GM12878 (cell line): ENCODE measurements around the gene TCF12. TPM values are rescaled to one million over a fixed set of nuclear protein-coding genes. Genes with fewer than 3 reads are reported as not detected.

Source experiments
- CBX5 ChIP-seq: sonication (generic); IDR thresholded peaks from 2 replicates; pipeline ENCODE4 v1.6.1; 2016; ENCODE audit warnings: low read depth, moderate library complexity, mild to moderate bottlenecking, inconsistent platforms
- CREM ChIP-seq: IDR thresholded peaks from 2 replicates; pipeline ENCODE4 v1.6.1; 2014; ENCODE audit warnings: antibody characterized with exemption, low read depth
- EP300 ChIP-seq, 2 experiments: fragments of 150-350 bp in 1 of 2; IDR thresholded peaks; 2 replicates each; pipeline ENCODE4 v1.6.1; 2011 to 2012; ENCODE audit warnings: low read depth in 2 of 2, low read length in 2 of 2, borderline replicate concordance in 1 of 2, improper control_type of control experiment in 1 of 2, inconsistent platforms in 1 of 2; ENCODE audit not compliant: control insufficient read depth in 1 of 2
- EZH2 ChIP-seq: IDR thresholded peaks from 2 replicates; pipeline ENCODE4 v1.6.1; 2012; ENCODE audit warnings: low read depth, mild to moderate bottlenecking, control low read depth, inconsistent platforms, low read length, borderline replicate concordance; ENCODE audit not compliant: control insufficient read depth
- IKZF2 ChIP-seq, 2 experiments: fragments of 450-650 bp; IDR thresholded peaks; 2 replicates each; pipeline ENCODE4 v1.6.1; 2017; ENCODE audit warnings: mild to moderate bottlenecking in 2 of 2, moderate library complexity in 2 of 2
- IRF4 ChIP-seq: IDR thresholded peaks from 2 replicates; pipeline ENCODE4 v1.6.1; 2011; ENCODE audit warnings: low read depth, low read length
- JUNB ChIP-seq: IDR thresholded peaks from 2 replicates; pipeline ENCODE4 v1.6.1; 2016; ENCODE audit warnings: antibody characterized with exemption, mild to moderate bottlenecking
- RB1 ChIP-seq: fragments of 450-650 bp; formaldehyde crosslinking; IDR thresholded peaks from 2 replicates; pipeline ENCODE4 v1.6.1; 2017; ENCODE audit warnings: mild to moderate bottlenecking, borderline replicate concordance
- RUNX3 ChIP-seq: IDR thresholded peaks from 2 replicates; pipeline ENCODE4 v1.6.1; 2012; ENCODE audit warnings: low read length, inconsistent platforms
- SMAD1 ChIP-seq: fragments of 450-650 bp; IDR thresholded peaks from 2 replicates; pipeline ENCODE4 v1.6.1; 2018; ENCODE audit warnings: mild to moderate bottlenecking, low read depth; ENCODE audit not compliant: partially characterized antibody
- SMAD5 ChIP-seq: IDR thresholded peaks from 2 replicates; pipeline ENCODE4 v1.6.1; 2016; ENCODE audit warnings: antibody characterized with exemption, low read depth
- TBL1XR1 ChIP-seq: IDR thresholded peaks from 2 replicates; pipeline ENCODE4 v1.6.1; 2012; ENCODE audit warnings: low read depth, low read length, improper control_type of control experiment
- polyA plus RNA-seq, 11 experiments: library from polyadenylated mRNA; depleted of rRNA in 4 of 11; unstranded in 6 of 11; stranded (reverse) in 5 of 11; fragments of >200 nt; fragmentation: Nextera tagmentation in 4 of 11; fragmentation: Illumina TruSeq in 1 of 11; extraction: Ambion mirVana in 4 of 11; extraction: Trizol in 1 of 11; gene quantifications; 1 replicate in 1 of 11; 2 replicates in 10 of 11; pipeline versions ENCODE4 v1.2.1 to v1.2.3, GENCODE V29; 2011 to 2016; ENCODE audit warnings: inconsistent platforms in 2 of 11, missing spikeins in 2 of 11, low read depth in 1 of 11
- total RNA-seq, 4 experiments: library from RNA; depleted of rRNA in 3 of 4; stranded (reverse); fragments of >200 nt in 3 of 4; fragmentation: Illumina TruSeq in 1 of 4; extraction: Trizol in 1 of 4; gene quantifications; 2 replicates each; pipeline versions ENCODE4 v1.2.1 to v1.2.3, GENCODE V29; 2013 to 2021
- TF ChIP-seq, protein P1 (sequence below): IDR thresholded peaks from 2 replicates; pipeline ENCODE4 v1.6.1; 2012; ENCODE audit warnings: improper control_type of control experiment, low read depth, low read length; ENCODE audit not compliant: insufficient replicate concordance
- TF ChIP-seq, protein P2 (sequence below): fragments of 450-650 bp; IDR thresholded peaks from 2 replicates; pipeline ENCODE4 v1.6.1; 2017; ENCODE audit warnings: borderline replicate concordance
- TF ChIP-seq, protein P3 (sequence below): fragments of 450-650 bp; IDR thresholded peaks from 2 replicates; pipeline ENCODE4 v1.6.1; 2017; ENCODE audit warnings: mild to moderate bottlenecking, low read depth, inconsistent platforms; ENCODE audit not compliant: poor library complexity, severe bottlenecking

The TCF12 gene
- total and polyA plus RNA-seq, 10 of the 15 experiments (the other 5 are each of a cell fraction or from before 2014, with no cell fraction given) = 8.2 to 70.9 (median 49.5) TPM

DNA sequence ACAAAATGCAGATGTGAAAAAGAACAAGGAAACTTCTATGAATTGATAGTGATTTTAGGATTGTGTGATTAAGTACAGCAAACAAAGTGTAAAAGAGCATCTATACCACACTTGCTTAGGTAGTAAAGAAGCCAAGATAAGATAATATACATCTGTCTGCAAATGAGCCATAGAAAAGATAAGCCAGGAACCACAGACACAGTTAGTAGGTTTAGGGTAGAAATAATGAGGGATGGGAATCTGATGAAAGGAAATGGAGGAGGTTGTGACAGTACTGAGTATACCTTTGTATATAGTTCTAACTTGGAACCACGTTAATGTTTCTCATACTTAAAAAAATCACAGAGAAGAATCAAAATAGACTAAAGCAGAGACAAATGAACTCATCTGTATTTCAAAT, 54.0 kb downstream of the TCF12 start (continued):
- TF ChIP-seq, protein P1, sequence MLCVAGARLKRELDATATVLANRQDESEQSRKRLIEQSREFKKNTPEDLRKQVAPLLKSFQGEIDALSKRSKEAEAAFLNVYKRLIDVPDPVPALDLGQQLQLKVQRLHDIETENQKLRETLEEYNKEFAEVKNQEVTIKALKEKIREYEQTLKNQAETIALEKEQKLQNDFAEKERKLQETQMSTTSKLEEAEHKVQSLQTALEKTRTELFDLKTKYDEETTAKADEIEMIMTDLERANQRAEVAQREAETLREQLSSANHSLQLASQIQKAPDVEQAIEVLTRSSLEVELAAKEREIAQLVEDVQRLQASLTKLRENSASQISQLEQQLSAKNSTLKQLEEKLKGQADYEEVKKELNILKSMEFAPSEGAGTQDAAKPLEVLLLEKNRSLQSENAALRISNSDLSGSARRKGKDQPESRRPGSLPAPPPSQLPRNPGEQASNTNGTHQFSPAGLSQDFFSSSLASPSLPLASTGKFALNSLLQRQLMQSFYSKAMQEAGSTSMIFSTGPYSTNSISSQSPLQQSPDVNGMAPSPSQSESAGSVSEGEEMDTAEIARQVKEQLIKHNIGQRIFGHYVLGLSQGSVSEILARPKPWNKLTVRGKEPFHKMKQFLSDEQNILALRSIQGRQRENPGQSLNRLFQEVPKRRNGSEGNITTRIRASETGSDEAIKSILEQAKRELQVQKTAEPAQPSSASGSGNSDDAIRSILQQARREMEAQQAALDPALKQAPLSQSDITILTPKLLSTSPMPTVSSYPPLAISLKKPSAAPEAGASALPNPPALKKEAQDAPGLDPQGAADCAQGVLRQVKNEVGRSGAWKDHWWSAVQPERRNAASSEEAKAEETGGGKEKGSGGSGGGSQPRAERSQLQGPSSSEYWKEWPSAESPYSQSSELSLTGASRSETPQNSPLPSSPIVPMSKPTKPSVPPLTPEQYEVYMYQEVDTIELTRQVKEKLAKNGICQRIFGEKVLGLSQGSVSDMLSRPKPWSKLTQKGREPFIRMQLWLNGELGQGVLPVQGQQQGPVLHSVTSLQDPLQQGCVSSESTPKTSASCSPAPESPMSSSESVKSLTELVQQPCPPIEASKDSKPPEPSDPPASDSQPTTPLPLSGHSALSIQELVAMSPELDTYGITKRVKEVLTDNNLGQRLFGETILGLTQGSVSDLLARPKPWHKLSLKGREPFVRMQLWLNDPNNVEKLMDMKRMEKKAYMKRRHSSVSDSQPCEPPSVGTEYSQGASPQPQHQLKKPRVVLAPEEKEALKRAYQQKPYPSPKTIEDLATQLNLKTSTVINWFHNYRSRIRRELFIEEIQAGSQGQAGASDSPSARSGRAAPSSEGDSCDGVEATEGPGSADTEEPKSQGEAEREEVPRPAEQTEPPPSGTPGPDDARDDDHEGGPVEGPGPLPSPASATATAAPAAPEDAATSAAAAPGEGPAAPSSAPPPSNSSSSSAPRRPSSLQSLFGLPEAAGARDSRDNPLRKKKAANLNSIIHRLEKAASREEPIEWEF = no peak
- TF ChIP-seq IKZF2 (IDR thresholded peaks at IDR 0.05) = no peak
- no peak for TF ChIP-seq SMAD1
- TF ChIP-seq, protein P2, sequence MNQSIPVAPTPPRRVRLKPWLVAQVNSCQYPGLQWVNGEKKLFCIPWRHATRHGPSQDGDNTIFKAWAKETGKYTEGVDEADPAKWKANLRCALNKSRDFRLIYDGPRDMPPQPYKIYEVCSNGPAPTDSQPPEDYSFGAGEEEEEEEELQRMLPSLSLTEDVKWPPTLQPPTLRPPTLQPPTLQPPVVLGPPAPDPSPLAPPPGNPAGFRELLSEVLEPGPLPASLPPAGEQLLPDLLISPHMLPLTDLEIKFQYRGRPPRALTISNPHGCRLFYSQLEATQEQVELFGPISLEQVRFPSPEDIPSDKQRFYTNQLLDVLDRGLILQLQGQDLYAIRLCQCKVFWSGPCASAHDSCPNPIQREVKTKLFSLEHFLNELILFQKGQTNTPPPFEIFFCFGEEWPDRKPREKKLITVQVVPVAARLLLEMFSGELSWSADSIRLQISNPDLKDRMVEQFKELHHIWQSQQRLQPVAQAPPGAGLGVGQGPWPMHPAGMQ = no peak
- no peak for TF ChIP-seq SMAD5
- TF ChIP-seq TBL1XR1 = no peak
- TF ChIP-seq CREM = no peak
- TF ChIP-seq, protein P3, sequence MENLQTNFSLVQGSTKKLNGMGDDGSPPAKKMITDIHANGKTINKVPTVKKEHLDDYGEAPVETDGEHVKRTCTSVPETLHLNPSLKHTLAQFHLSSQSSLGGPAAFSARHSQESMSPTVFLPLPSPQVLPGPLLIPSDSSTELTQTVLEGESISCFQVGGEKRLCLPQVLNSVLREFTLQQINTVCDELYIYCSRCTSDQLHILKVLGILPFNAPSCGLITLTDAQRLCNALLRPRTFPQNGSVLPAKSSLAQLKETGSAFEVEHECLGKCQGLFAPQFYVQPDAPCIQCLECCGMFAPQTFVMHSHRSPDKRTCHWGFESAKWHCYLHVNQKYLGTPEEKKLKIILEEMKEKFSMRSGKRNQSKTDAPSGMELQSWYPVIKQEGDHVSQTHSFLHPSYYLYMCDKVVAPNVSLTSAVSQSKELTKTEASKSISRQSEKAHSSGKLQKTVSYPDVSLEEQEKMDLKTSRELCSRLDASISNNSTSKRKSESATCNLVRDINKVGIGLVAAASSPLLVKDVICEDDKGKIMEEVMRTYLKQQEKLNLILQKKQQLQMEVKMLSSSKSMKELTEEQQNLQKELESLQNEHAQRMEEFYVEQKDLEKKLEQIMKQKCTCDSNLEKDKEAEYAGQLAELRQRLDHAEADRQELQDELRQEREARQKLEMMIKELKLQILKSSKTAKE = no peak
- TF ChIP-seq EP300 (IDR thresholded peaks at IDR 0.05; ENCODE audit: borderline replicate concordance in 1 of 2, control insufficient read depth in 1 of 2, low read depth in 2 of 2, low read length in 2 of 2) = no peak
- TF ChIP-seq EZH2 = no peak
- no peak for TF ChIP-seq JUNB
- no peak for TF ChIP-seq IRF4
- TF ChIP-seq RB1 = no peak
- no peak for TF ChIP-seq RUNX3
- no peak for TF ChIP-seq CBX5
